SK-N-SH (cell line): ENCODE measurements around the gene TRNAU1AP.

ENCODE experiments used
- MXI1 ChIP-seq: IDR thresholded peaks from 2 replicates; pipeline ENCODE4 v1.6.1; 2012; ENCODE audit warnings: mild to moderate bottlenecking, low read depth, low read length, improper control_type of control experiment
- POLR2AphosphoS5 ChIP-seq: IDR thresholded peaks from 2 replicates; pipeline ENCODE4 v1.6.1; 2012; ENCODE audit warnings: low read depth, low read length
- TEAD4 ChIP-seq: IDR thresholded peaks from 2 replicates; pipeline ENCODE4 v1.4.0; 2012; ENCODE audit warnings: mild to moderate bottlenecking, borderline replicate concordance; ENCODE audit not compliant: insufficient read depth
- TF ChIP-seq, protein P1 (sequence below): fragments of 200-600 bp; sonication (generic); IDR thresholded peaks from 2 replicates; pipeline ENCODE4 v1.6.1; 2017; ENCODE audit warnings: antibody characterized with exemption, mild to moderate bottlenecking, moderate library complexity
- TF ChIP-seq, protein P2 (sequence below): IDR thresholded peaks from 2 replicates; pipeline ENCODE4 v1.4.0; 2012; ENCODE audit warnings: low read depth, borderline replicate concordance

DNA sequence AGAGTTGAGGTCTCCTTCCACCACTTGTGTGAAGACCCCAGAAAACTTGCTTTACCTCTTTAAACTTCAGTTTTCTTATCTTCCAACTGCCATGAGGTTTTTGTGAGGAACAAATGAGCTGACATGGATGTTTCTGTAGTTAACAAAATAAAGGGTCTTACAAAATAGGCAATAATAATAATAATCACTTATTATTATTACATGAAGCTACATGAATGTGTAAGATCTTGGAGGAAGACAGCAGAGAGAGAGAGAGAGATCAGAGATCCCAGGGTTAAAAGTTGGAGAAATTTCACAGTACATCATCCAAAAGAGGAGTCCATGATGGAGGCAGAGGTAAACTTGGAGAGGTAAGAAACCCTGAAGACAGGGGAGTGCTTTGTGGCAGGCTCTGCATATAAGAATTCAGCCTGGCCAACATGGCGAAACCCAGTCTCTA is 36.3 kb upstream of the TRNAU1AP start:
- TF ChIP-seq, protein P1, sequence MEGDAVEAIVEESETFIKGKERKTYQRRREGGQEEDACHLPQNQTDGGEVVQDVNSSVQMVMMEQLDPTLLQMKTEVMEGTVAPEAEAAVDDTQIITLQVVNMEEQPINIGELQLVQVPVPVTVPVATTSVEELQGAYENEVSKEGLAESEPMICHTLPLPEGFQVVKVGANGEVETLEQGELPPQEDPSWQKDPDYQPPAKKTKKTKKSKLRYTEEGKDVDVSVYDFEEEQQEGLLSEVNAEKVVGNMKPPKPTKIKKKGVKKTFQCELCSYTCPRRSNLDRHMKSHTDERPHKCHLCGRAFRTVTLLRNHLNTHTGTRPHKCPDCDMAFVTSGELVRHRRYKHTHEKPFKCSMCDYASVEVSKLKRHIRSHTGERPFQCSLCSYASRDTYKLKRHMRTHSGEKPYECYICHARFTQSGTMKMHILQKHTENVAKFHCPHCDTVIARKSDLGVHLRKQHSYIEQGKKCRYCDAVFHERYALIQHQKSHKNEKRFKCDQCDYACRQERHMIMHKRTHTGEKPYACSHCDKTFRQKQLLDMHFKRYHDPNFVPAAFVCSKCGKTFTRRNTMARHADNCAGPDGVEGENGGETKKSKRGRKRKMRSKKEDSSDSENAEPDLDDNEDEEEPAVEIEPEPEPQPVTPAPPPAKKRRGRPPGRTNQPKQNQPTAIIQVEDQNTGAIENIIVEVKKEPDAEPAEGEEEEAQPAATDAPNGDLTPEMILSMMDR: no peak
- no peak for TF ChIP-seq TEAD4
- TF ChIP-seq, protein P2, sequence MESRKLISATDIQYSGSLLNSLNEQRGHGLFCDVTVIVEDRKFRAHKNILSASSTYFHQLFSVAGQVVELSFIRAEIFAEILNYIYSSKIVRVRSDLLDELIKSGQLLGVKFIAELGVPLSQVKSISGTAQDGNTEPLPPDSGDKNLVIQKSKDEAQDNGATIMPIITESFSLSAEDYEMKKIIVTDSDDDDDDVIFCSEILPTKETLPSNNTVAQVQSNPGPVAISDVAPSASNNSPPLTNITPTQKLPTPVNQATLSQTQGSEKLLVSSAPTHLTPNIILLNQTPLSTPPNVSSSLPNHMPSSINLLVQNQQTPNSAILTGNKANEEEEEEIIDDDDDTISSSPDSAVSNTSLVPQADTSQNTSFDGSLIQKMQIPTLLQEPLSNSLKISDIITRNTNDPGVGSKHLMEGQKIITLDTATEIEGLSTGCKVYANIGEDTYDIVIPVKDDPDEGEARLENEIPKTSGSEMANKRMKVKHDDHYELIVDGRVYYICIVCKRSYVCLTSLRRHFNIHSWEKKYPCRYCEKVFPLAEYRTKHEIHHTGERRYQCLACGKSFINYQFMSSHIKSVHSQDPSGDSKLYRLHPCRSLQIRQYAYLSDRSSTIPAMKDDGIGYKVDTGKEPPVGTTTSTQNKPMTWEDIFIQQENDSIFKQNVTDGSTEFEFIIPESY: no peak
- peak; percentile 40; the same call in 1 of the 2 replicates for TF ChIP-seq POLR2AphosphoS5
- TF ChIP-seq MXI1: no peak
